GM23248 (cell line): ENCODE results near the gene C20orf202.

Source experiments
- EZH2 ChIP-seq: fragments of 200-600 bp; sonication (generic); IDR thresholded peaks from 2 replicates; pipeline ENCODE4 v1.6.1; 2018; ENCODE audit warnings: antibody characterized with exemption, mild to moderate bottlenecking; ENCODE audit not compliant: insufficient read depth, poor library complexity, severe bottlenecking
- EZH2phosphoT487 ChIP-seq: fragments of 200-600 bp; sonication (generic); IDR thresholded peaks from 2 replicates; pipeline ENCODE4 v1.6.1; 2018; ENCODE audit warnings: antibody characterized with exemption, moderate library complexity, mild to moderate bottlenecking, low read depth; ENCODE audit not compliant: insufficient read depth

GRCh38 chr20:1188347-1188746, 14.9 kb upstream of the C20orf202 start:
- TF ChIP-seq EZH2phosphoT487 (no peak), EZH2 (no peak)
